Sigmoid colon (tissue), 4 donors: ENCODE results near the gene TSPAN18.

Experiments used
- CTCF ChIP-seq, 4 experiments: fragments of 450-650 bp in 3 of 4; fragments of 200-600 bp in 1 of 4; IDR thresholded peaks; one replicate each; pipeline ENCODE4 v1.5.1; 2016 to 2019; ENCODE audit warnings: antibody characterized with exemption in 4 of 4, mild to moderate bottlenecking in 3 of 4, moderate library complexity in 2 of 4
- EP300 ChIP-seq, 4 donors: sonication (generic); formaldehyde crosslinking; IDR thresholded peaks; one replicate each; pipeline ENCODE4 v1.6.1; 2017; ENCODE audit warnings: antibody characterized with exemption in 4 of 4
- POLR2A ChIP-seq, 2 donors: fragments of 450-650 bp; IDR thresholded peaks; one replicate each; pipeline ENCODE4 v1.6.1; 2016; ENCODE audit warnings: antibody characterized with exemption in 2 of 2, mild to moderate bottlenecking in 2 of 2, moderate library complexity in 2 of 2
- POLR2AphosphoS5 ChIP-seq, 4 donors: sonication (generic); formaldehyde crosslinking; IDR thresholded peaks; one replicate each; pipeline ENCODE4 v1.6.1; 2017; ENCODE audit warnings: antibody characterized with exemption in 4 of 4

- TF ChIP-seq CTCF (IDR thresholded peaks at IDR 0.05) = no peak
- no peak for TF ChIP-seq POLR2A (IDR thresholded peaks at IDR 0.05)
- peak in 1 of 4 donors; percentile 16 for TF ChIP-seq EP300 (IDR thresholded peaks at IDR 0.05)
- TF ChIP-seq POLR2AphosphoS5 (IDR thresholded peaks at IDR 0.05) = peak in 3 of 4 donors; percentile 51 to 63 (median 56)
Measured at GRCh38 chr11:44781655-44782054, 54.9 kb downstream of the TSPAN18 start.
